ENCODE measurements around the gene PPP2R1B. TPM values are rescaled to one million over a fixed set of nuclear protein-coding genes. Genes with fewer than 3 reads are reported as not detected.
A peak's percentile ranks its signal among the peaks of the same experiment; 100 is the strongest.

Gene PPP2R1B
- total and polyA plus RNA-seq, 8 donors = 26.4 to 31.5 (median 29.4) TPM

DNA sequence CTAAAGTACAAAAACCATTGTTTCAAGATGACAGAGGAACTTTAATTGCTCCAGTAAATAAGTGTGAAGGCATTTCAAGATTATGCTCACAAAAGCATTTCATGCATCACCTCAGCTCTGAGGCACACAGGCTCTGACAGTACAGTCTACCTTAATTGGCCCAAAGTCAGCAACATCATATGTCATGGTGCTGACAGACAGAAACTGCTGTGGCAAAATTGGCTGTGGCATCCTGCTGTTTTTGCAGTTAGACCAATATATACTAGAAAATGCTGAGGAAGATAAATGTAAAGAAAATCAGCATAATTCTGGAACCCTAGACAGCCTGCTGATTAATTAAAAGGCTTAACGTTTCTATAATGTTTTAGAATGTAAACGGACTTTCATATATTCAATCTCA is 34.9 kb upstream of the PPP2R1B start:
- DNase-seq = no peak
- Histone ChIP-seq H3K9me3 (peaks cover 0 to 9% of the 10 kb centered on the region in 2 donors), H3K36me3 (peaks cover 0 to 25% of the 10 kb centered on the region in 2 donors), H3K4me3 (no peak overlapping the region), H3K27ac (no peak overlapping the region), H3K27me3 (no peaks in the 10 kb centered on the region), H3K4me1 (no peaks in the 10 kb centered on the region)
- intact Hi-C loops (cut with DNase I) = no loop called here
- TF ChIP-seq, protein P1, sequence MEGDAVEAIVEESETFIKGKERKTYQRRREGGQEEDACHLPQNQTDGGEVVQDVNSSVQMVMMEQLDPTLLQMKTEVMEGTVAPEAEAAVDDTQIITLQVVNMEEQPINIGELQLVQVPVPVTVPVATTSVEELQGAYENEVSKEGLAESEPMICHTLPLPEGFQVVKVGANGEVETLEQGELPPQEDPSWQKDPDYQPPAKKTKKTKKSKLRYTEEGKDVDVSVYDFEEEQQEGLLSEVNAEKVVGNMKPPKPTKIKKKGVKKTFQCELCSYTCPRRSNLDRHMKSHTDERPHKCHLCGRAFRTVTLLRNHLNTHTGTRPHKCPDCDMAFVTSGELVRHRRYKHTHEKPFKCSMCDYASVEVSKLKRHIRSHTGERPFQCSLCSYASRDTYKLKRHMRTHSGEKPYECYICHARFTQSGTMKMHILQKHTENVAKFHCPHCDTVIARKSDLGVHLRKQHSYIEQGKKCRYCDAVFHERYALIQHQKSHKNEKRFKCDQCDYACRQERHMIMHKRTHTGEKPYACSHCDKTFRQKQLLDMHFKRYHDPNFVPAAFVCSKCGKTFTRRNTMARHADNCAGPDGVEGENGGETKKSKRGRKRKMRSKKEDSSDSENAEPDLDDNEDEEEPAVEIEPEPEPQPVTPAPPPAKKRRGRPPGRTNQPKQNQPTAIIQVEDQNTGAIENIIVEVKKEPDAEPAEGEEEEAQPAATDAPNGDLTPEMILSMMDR (IDR thresholded peaks at IDR 0.05) = no peak
- peak; percentile 10 for ATAC-seq

DNA sequence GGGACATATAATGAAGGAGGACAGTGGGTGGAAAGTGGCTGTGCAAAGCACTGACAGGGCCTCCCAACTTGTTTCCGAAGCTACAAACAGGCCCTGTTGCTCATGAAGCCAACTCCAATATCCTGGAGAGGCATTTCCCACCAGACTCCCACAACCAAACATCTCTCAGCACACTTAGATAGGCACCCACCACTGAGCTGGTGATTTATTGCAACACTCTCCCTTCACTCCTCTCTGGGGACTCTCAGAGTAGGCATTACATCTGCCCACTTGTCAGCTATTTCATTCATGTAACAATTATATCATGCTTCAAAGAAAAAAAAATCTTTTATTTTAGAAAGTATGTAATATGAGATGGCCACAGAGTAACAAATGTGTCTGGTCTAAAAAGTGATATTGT is 32.1 kb upstream of the PPP2R1B start:
- H3K4me1 ChIP-seq = no peaks in the 10 kb centered on the region
- no peak overlapping the region for H3K27ac ChIP-seq
- intact Hi-C loops (cut with DNase I) = no loop called here
- no peak overlapping the region for H3K4me3 ChIP-seq
- peaks cover 0 to 9% of the 10 kb centered on the region in 2 donors for H3K9me3 ChIP-seq
- DNase-seq (no peak), ATAC-seq (no peak)
- TF ChIP-seq, protein P1 (IDR thresholded peaks at IDR 0.05) = no peak
- no peaks in the 10 kb centered on the region for H3K27me3 ChIP-seq
- peaks cover 0 to 4% of the 10 kb centered on the region in 2 donors for H3K36me3 ChIP-seq

DNA sequence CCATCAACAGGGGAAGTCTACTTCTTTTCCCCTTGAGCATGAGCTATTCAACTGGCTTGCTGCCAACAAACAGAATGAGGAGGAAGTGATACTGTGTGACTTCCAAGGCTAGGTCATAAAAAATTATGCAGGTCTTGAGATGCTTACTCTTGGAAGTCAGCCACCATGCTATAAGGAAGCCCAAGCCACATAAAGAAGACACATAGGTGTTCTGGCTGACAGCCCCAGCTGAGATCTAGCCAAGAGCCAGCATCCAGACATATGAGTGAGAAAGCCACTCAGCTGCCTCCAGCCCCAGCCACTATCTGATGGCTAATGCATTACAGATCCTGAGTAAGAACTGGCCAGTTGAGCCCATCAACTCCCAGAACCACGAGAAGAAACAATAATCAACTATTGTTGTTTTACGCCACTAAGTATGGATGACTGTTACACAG is 31.0 kb upstream of the PPP2R1B start:
- peaks cover 0 to 9% of the 10 kb centered on the region in 2 donors for H3K9me3 ChIP-seq
- TF ChIP-seq, protein P1 (IDR thresholded peaks at IDR 0.05) = no peak
- H3K27me3 ChIP-seq = no peaks in the 10 kb centered on the region
- no peak overlapping the region for H3K27ac ChIP-seq
- DNase-seq (no peak), ATAC-seq (peak; percentile 20)
- H3K4me1 ChIP-seq = no peaks in the 10 kb centered on the region
- no peak overlapping the region for H3K4me3 ChIP-seq
- no peaks in the 10 kb centered on the region for H3K36me3 ChIP-seq
- intact Hi-C loops (cut with DNase I) = no loop called here

DNA sequence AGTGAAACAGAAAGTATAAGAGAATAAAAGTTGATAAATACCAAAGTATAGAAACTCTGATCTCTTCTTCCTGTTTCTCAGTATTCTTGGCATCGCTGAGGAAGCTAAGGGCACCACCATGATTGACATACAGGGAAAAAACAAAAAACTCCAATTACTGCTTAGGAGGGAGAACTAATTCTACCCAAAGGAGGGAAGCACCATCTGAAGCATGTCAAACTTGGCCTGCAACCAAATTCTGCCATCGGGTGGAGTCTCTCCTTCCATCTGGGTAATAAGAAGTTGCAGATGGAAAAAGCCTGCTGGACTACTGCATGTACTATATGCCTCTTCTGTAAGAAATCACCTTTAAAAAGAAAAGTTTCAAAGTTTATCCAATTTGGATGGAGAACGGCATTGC is 30.5 kb upstream of the PPP2R1B start:
- Histone ChIP-seq H3K4me3 (no peak overlapping the region), H3K27ac (no peak overlapping the region), H3K4me1 (no peaks in the 10 kb centered on the region), H3K36me3 (no peaks in the 10 kb centered on the region), H3K27me3 (no peaks in the 10 kb centered on the region), H3K9me3 (peaks cover 0 to 9% of the 10 kb centered on the region in 2 donors)
- TF ChIP-seq, protein P1 (IDR thresholded peaks at IDR 0.05) = no peak
- DNase-seq = no peak
- no peak for ATAC-seq
- intact Hi-C loops (cut with DNase I) = no loop called here

DNA sequence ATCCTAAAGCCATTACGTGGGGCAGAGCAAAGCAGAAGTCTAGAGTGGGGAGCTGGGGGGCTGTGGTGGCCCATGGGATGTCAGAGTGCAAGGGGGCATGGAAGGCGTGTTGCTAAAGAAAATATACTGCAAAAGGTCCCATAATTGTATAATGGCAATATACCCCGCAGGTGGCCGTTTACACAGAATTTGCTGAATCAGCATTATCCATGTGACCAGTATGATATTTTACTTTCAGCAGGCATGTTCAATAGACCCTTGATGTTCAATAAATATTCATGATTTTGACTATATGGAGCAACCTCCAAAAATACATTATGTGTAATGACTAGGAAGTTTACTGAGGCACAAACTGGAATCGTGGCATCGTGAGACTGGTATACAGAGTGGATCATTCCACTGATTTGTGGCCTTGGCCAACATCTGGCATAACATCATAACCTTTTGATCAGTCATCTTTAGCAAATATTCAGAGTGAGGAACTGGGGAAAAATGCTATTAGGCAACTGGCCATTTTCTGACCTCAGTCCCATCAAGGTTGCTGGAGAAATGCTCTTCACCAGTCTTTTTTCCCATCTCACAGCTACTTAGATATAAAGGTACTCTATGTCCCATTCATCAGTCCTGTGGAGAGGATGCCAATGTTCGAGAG is 29.3 kb upstream of the PPP2R1B start:
- Histone ChIP-seq H3K4me1 (no peaks in the 10 kb centered on the region), H3K4me3 (no peak overlapping the region), H3K27me3 (no peaks in the 10 kb centered on the region), H3K27ac (no peak overlapping the region), H3K36me3 (no peaks in the 10 kb centered on the region), H3K9me3 (peaks cover 0 to 9% of the 10 kb centered on the region in 2 donors)
- ATAC-seq (no peak), DNase-seq (no peak)
- intact Hi-C loops (cut with DNase I) = no loop called here
- TF ChIP-seq, protein P1 (IDR thresholded peaks at IDR 0.05) = no peak
